ENCODE results near the gene C2CD5.

- TF ChIP-seq EZH2 (IDR thresholded peaks at IDR 0.05; ENCODE audit: borderline replicate concordance, low read depth, low read length, poor library complexity, severe bottlenecking), result no peak
- no peak for TF ChIP-seq CTCF (conservative IDR thresholded peaks at IDR 0.05; ENCODE audit: low read depth, low read length)
These were observed 77.2 kb downstream of the C2CD5 start for GRCh38 chr12:22467190-22467589.
